Stimulated activated CD8-positive, alpha-beta memory T cell treated with anti-CD3 and anti-CD28 coated beads, Interleukin-7, amount 100 ng/mL, for 48 hours (primary cell): ENCODE data around the gene FAM227A.
A peak's percentile ranks its signal among the peaks of the same experiment; 100 is the strongest.
"Not testable (repeated sequence)": the region's sequence is repeated elsewhere in the genome, so short reads cannot be mapped to it uniquely, and the experiment has no call there.

Source experiments
- DNase-seq, 2 donors: peaks; one replicate each; pipeline ENCODE4 v3.0.0-alpha.2; 2020; ENCODE audit warnings: low read depth in 1 of 2; ENCODE audit errors: extremely low read depth in 1 of 2

Gene FAM227A

GRCh38 chr22:38612217-38613006 is 43.8 kb downstream of the FAM227A start:
- no peak for DNase-seq

GRCh38 chr22:38611559-38611958 is 44.6 kb downstream of the FAM227A start:
- no peak for DNase-seq

GRCh38 chr22:38610234-38610633 is 46.0 kb downstream of the FAM227A start:
- DNase-seq, result no peak

GRCh38 chr22:38608992-38609750 is 47.0 kb downstream of the FAM227A start:
- DNase-seq, result no peak

- DNase-seq, result no peak
These were observed 48.5 kb downstream of the FAM227A start for GRCh38 chr22:38607680-38608079.

- no peak for DNase-seq
These were observed 54.0 kb downstream of the FAM227A start for GRCh38 chr22:38602166-38602565.

- DNase-seq, result no peak
These were observed 54.9 kb downstream of the FAM227A start for GRCh38 chr22:38601221-38601764.

GRCh38 chr22:38599466-38599865 is 56.7 kb downstream of the FAM227A start:
- no peak for DNase-seq

- not testable (repeated sequence) for DNase-seq
These were observed 73.3 kb downstream of the FAM227A start for GRCh38 chr22:38582923-38583322.

GRCh38 chr22:38578505-38578904 is 77.7 kb downstream of the FAM227A start:
- no peak for DNase-seq

GRCh38 chr22:38572065-38572464 is 84.1 kb downstream of the FAM227A start:
- no peak for DNase-seq

GRCh38 chr22:38570779-38571364 is 85.3 kb downstream of the FAM227A start:
- DNase-seq, result peak in 1 of 2 donors; percentile 13

GRCh38 chr22:38569972-38570778 is 86.0 kb downstream of the FAM227A start, which contains the start of gene DMC1:
Gene DMC1, minus strand, starts transcription at chr22:38570183. Its CDS starts 1,927 bp downstream, at chr22:38568256.
- peak; percentile 91 to 97 for DNase-seq

- no peak for DNase-seq
These were observed 86.8 kb downstream of the FAM227A start for GRCh38 chr22:38569181-38569971.

- DNase-seq, result no peak
These were observed 88.5 kb downstream of the FAM227A start for GRCh38 chr22:38567531-38568285.

GRCh38 chr22:38566726-38567504 is 89.3 kb downstream of the FAM227A start:
- DNase-seq, result no peak

- no peak for DNase-seq
These were observed 90.8 kb downstream of the FAM227A start for GRCh38 chr22:38565441-38565840.

- no peak for DNase-seq
These were observed 91.5 kb downstream of the FAM227A start for GRCh38 chr22:38564669-38565068.
